H9 (cell line): ENCODE results near the gene VWDE. TPM values are rescaled to one million over a fixed set of nuclear protein-coding genes. Genes with fewer than 3 reads are reported as not detected.

Experiments
- DNase-seq: peaks from one replicate; pipeline ENCODE4 v3.0.0-alpha.2; 2017
- H2AFZ ChIP-seq: one replicate; pipeline ENCODE4 v1.6.1; 2013; ENCODE audit warnings: mild to moderate bottlenecking, low read length, control low read depth, moderate library complexity
- H2AK5ac ChIP-seq: 2 replicates; pipeline ENCODE4 v1.6.1; 2013; ENCODE audit warnings: low read length, control low read depth, mixed read lengths; ENCODE audit not compliant: insufficient read length
- H2BK120ac ChIP-seq: one replicate; pipeline ENCODE4 v1.6.1; 2013; ENCODE audit warnings: low read depth, mild to moderate bottlenecking, low read length, control low read depth, inconsistent platforms; ENCODE audit not compliant: poor library complexity, severe bottlenecking
- H2BK12ac ChIP-seq: 2 replicates; pipeline ENCODE4 v1.6.1; 2013; ENCODE audit warnings: low read length, control low read depth, mixed read lengths, low read depth; ENCODE audit not compliant: insufficient read length
- H2BK15ac ChIP-seq: 2 replicates; pipeline ENCODE4 v1.6.1; 2013; ENCODE audit warnings: low read depth, low read length, control low read depth
- H2BK20ac ChIP-seq: one replicate; pipeline ENCODE4 v1.6.1; 2013; ENCODE audit warnings: low read depth, mild to moderate bottlenecking, low read length, control low read depth, inconsistent platforms; ENCODE audit not compliant: poor library complexity, severe bottlenecking
- H2BK5ac ChIP-seq: 2 replicates; pipeline ENCODE4 v1.6.1; 2013; ENCODE audit warnings: low read length, control low read depth, mixed read lengths; ENCODE audit not compliant: insufficient read length
- H3K14ac ChIP-seq: 2 replicates; pipeline ENCODE4 v1.6.1; 2013; ENCODE audit warnings: low read length, control low read depth; ENCODE audit not compliant: insufficient read depth
- H3K18ac ChIP-seq: 2 replicates; pipeline ENCODE4 v1.6.1; 2013; ENCODE audit warnings: low read depth, mild to moderate bottlenecking, mixed read lengths, low read length, control low read depth; ENCODE audit not compliant: insufficient read length
- H3K23ac ChIP-seq: 2 replicates; pipeline ENCODE4 v1.6.1; 2013; ENCODE audit warnings: low read length, control low read depth, mixed read lengths, low read depth; ENCODE audit not compliant: insufficient read length
- H3K23me2 ChIP-seq: 2 replicates; pipeline ENCODE4 v1.6.1; 2013; ENCODE audit warnings: low read depth, mild to moderate bottlenecking, mixed read lengths, low read length, control low read depth; ENCODE audit not compliant: insufficient read length, poor library complexity, severe bottlenecking
- H3K27ac ChIP-seq: 2 replicates; pipeline ENCODE4 v1.5.1; 2013; ENCODE audit warnings: low read length, control low read depth, mixed read lengths, low read depth; ENCODE audit not compliant: insufficient read length
- H3K27me3 ChIP-seq: 2 replicates; pipeline ENCODE4 v1.6.1; 2013; ENCODE audit warnings: low read length, control low read depth, inconsistent platforms; ENCODE audit not compliant: insufficient read depth
- H3K4ac ChIP-seq: 2 replicates; pipeline ENCODE4 v1.6.1; 2013; ENCODE audit warnings: low read depth, mild to moderate bottlenecking, control low read depth, inconsistent platforms, low read length, moderate library complexity
- H3K4me1 ChIP-seq: 2 replicates; pipeline ENCODE4 v1.6.1; 2013; ENCODE audit warnings: low read length, control low read depth, inconsistent platforms; ENCODE audit not compliant: insufficient read depth
- H3K4me2 ChIP-seq: 2 replicates; pipeline ENCODE4 v1.6.1; 2013; ENCODE audit warnings: low read length, control low read depth, mixed read lengths; ENCODE audit not compliant: insufficient read length, insufficient read depth
- H3K56ac ChIP-seq: 2 replicates; pipeline ENCODE4 v1.6.1; 2013; ENCODE audit warnings: low read depth, mild to moderate bottlenecking, mixed read lengths, low read length, control low read depth; ENCODE audit not compliant: insufficient read length
- H3K79me1 ChIP-seq: 2 replicates; pipeline ENCODE4 v1.6.1; 2013; ENCODE audit warnings: low read depth, mild to moderate bottlenecking, moderate library complexity, low read length, control low read depth, inconsistent platforms; ENCODE audit not compliant: insufficient read depth, poor library complexity, severe bottlenecking
- H3K79me2 ChIP-seq: 2 replicates; pipeline ENCODE4 v1.6.1; 2013; ENCODE audit warnings: low read length, control low read depth, inconsistent platforms; ENCODE audit not compliant: insufficient read depth
- H3K9ac ChIP-seq: 2 replicates; pipeline ENCODE4 v1.6.1; 2013; ENCODE audit warnings: low read length, control low read depth, mixed read lengths; ENCODE audit not compliant: insufficient read length; ENCODE audit errors: extremely low read depth
- H3K9me3 ChIP-seq: one replicate; pipeline ENCODE4 v1.6.1; 2013; ENCODE audit warnings: low read depth, low read length, inconsistent platforms; ENCODE audit not compliant: control insufficient read depth
- H3T11ph ChIP-seq: one replicate; pipeline ENCODE4 v1.6.1; 2013; ENCODE audit warnings: mild to moderate bottlenecking, low read length, control low read depth, inconsistent platforms
- H4K20me1 ChIP-seq: one replicate; pipeline ENCODE4 v1.6.1; 2013; ENCODE audit not compliant: control insufficient read depth, insufficient read length, insufficient read depth
- H4K5ac ChIP-seq: 2 replicates; pipeline ENCODE4 v1.6.1; 2013; ENCODE audit warnings: low read depth, mild to moderate bottlenecking, mixed read lengths, low read length, control low read depth; ENCODE audit not compliant: insufficient read length
- H4K8ac ChIP-seq: replicated peaks from 2 replicates; pipeline ENCODE4 v1.6.1; 2013; ENCODE audit warnings: low read length, control low read depth, mixed read lengths, low read depth; ENCODE audit not compliant: insufficient read length
- H4K91ac ChIP-seq: 2 replicates; pipeline ENCODE4 v1.6.1; 2013; ENCODE audit warnings: low read depth, mild to moderate bottlenecking, moderate library complexity, mixed read lengths, low read length, control low read depth; ENCODE audit not compliant: insufficient read length
- H3K27ac Mint-ChIP-seq, 3 experiments: 2 replicates in 2 of 3; 3 replicates in 1 of 3; pipeline ENCODE4 v1.8.0; 2020 to 2021; ENCODE audit warnings: mixed read lengths in 3 of 3, mild to moderate bottlenecking in 1 of 3, moderate library complexity in 1 of 3
- H3K27me3 Mint-ChIP-seq: 2 replicates; pipeline ENCODE4 v1.8.0; 2021; ENCODE audit warnings: low read depth, mild to moderate bottlenecking, moderate library complexity, mixed read lengths
- H3K36me3 Mint-ChIP-seq, 3 experiments: 2 replicates in 2 of 3; 3 replicates in 1 of 3; pipeline ENCODE4 v1.8.0; 2020 to 2021; ENCODE audit warnings: low read depth in 3 of 3, mixed read lengths in 3 of 3; ENCODE audit not compliant: insufficient read depth in 1 of 3
- H3K4me1 Mint-ChIP-seq, 2 experiments: 2 replicates each; pipeline ENCODE4 v1.8.0; 2020; ENCODE audit warnings: mixed read lengths in 2 of 2
- H3K4me3 Mint-ChIP-seq, 2 experiments: 2 replicates in 1 of 2; 3 replicates in 1 of 2; pipeline ENCODE4 v1.8.0; 2020 to 2021; ENCODE audit warnings: mild to moderate bottlenecking in 2 of 2, mixed read lengths in 2 of 2, moderate library complexity in 1 of 2
- H3K9me3 Mint-ChIP-seq, 2 experiments: 2 replicates in 1 of 2; 3 replicates in 1 of 2; pipeline ENCODE4 v1.8.0; 2020; ENCODE audit warnings: mild to moderate bottlenecking in 2 of 2, mixed read lengths in 2 of 2, moderate library complexity in 1 of 2
- CTCF ChIP-seq: fragments of 200-600 bp; sonication (generic); conservative IDR thresholded peaks from 3 replicates; pipeline ENCODE4 v1.8.0; 2021; ENCODE audit warnings: antibody characterized with exemption, mild to moderate bottlenecking
- WGBS: extraction: QIAGEN DNeasy Blood & Tissue Kit; methylation state at CpG from one replicate; pipeline ENCODE4 v1.1.7; 2013; ENCODE audit warnings: missing lambda C conversion rate, low lambda C conversion rate, mixed read lengths; ENCODE audit not compliant: insufficient read length; ENCODE audit errors: extremely low coverage; 5-methylcytosine and 5-hydroxymethylcytosine counted together
- total RNA-seq: library from RNA; stranded (reverse); gene quantifications from 2 replicates; pipeline ENCODE4 v1.2.1, GENCODE V29; 2021

VWDE gene
- total RNA-seq, 1 experiment from 2014 or later: 18.1 TPM

- no peak for DNase-seq
- Histone ChIP-seq H3K4me1 (no peaks in the 10 kb centered on the region), H3K4ac (no peak overlapping the region), H3K79me2 (peaks cover 13% of the 10 kb centered on the region; the same call in 1 of the 2 replicates), H3K14ac (no peak overlapping the region), H3K9me3 (peaks cover 12% of the 10 kb centered on the region), H3T11ph (no peak overlapping the region), H3K56ac (no peak overlapping the region), H3K18ac (no peak overlapping the region), H2AFZ (no peak overlapping the region), H3K23ac (no peak overlapping the region), H3K9ac (peak overlapping the region; percentile 6), H4K5ac (no peak overlapping the region), H4K8ac (no peak overlapping the region), H4K91ac (no peak overlapping the region), H2BK120ac (no peak overlapping the region), H4K20me1 (no peaks in the 10 kb centered on the region), H2BK20ac (no peak overlapping the region), H3K4me2 (peak overlapping the region; percentile 89), H3K79me1 (no peaks in the 10 kb centered on the region), H2AK5ac (no peak overlapping the region), H3K27me3 (no peaks in the 10 kb centered on the region; the same call in 1 of the 2 replicates), H2BK5ac (no peak overlapping the region), H2BK12ac (no peak overlapping the region), H3K23me2 (peaks cover 9% of the 10 kb centered on the region), H2BK15ac (no peak overlapping the region), H3K27ac (no peak overlapping the region)
- Mint-ChIP-seq H3K36me3 (peaks cover 22 to 23% (median 22%) of the 10 kb centered on the region in 3 experiments), H3K9me3 (peaks cover 18 to 22% of the 10 kb centered on the region in 2 experiments), H3K4me3 (peak overlapping the region; percentile 87 to 97), H3K27ac (no peak overlapping the region), H3K4me1 (peaks cover 31 to 39% of the 10 kb centered on the region in 2 experiments), H3K27me3 (peaks cover 4% of the 10 kb centered on the region)
- TF ChIP-seq CTCF: no peak
- no CpG with 5 or more reads among the region's 3 CpGs for WGBS
Measured at GRCh38 chr7:12402365-12402725, 1.3 kb downstream of the VWDE start.
